Karpas-422 (cell line): Measurements from ENCODE around the gene RNASE1. TPM values are rescaled to one million over a fixed set of nuclear protein-coding genes. Genes with fewer than 3 reads are reported as not detected.

Experiments used
- DNase-seq: peaks from one replicate; pipeline ENCODE4 v3.0.0-alpha.2; 2015
- H2AFZ ChIP-seq: fragments of 200-600 bp; sonication (generic); 2 replicates; pipeline ENCODE4 v1.6.1; 2014; ENCODE audit warnings: antibody characterized with exemption, low read length, mixed read lengths
- H3K27ac ChIP-seq: fragments of 200-600 bp; sonication (generic); 2 replicates; pipeline ENCODE4 v1.5.1; 2014; ENCODE audit warnings: mild to moderate bottlenecking, low read length, moderate library complexity
- H3K27me3 ChIP-seq: fragments of 200-600 bp; sonication (generic); 2 replicates; pipeline ENCODE4 v1.6.1; 2014; ENCODE audit warnings: low read length, mixed read lengths
- H3K36me3 ChIP-seq: fragments of 200-600 bp; sonication (generic); 2 replicates; pipeline ENCODE4 v1.6.1; 2014; ENCODE audit warnings: low read length, mixed read lengths; ENCODE audit not compliant: insufficient read depth
- H3K4me1 ChIP-seq: fragments of 200-600 bp; sonication (generic); 2 replicates; pipeline ENCODE4 v1.6.1; 2014; ENCODE audit warnings: mild to moderate bottlenecking, low read length, mixed read lengths
- H3K4me2 ChIP-seq: fragments of 200-600 bp; sonication (generic); 2 replicates; pipeline ENCODE4 v1.6.1; 2014; ENCODE audit warnings: low read length, low read depth, mild to moderate bottlenecking; ENCODE audit not compliant: poor library complexity, severe bottlenecking
- H3K4me3 ChIP-seq: fragments of 200-600 bp; sonication (generic); 2 replicates; pipeline ENCODE4 v1.5.1; 2014; ENCODE audit warnings: mild to moderate bottlenecking, antibody characterized with exemption, low read length, mixed read lengths
- H3K79me2 ChIP-seq: fragments of 200-600 bp; sonication (generic); 2 replicates; pipeline ENCODE4 v1.6.1; 2014; ENCODE audit warnings: mild to moderate bottlenecking, low read length, mixed read lengths
- H3K9ac ChIP-seq: fragments of 200-600 bp; sonication (generic); 2 replicates; pipeline ENCODE4 v1.6.0; 2014; ENCODE audit warnings: low read length
- H3K9me2 ChIP-seq: fragments of 200-600 bp; sonication (generic), shearing (Covaris generic); replicated peaks from 2 replicates; pipeline ENCODE4 v1.6.0; 2014; ENCODE audit warnings: mild to moderate bottlenecking, low read length, moderate library complexity; ENCODE audit not compliant: insufficient read depth
- H3K9me3 ChIP-seq: fragments of 300-700, 200-600 bp; sonication (generic); 2 replicates; pipeline ENCODE4 v1.6.1; 2014; ENCODE audit warnings: low read length, mixed read lengths
- H4K20me1 ChIP-seq: fragments of 200-600 bp; sonication (generic); 2 replicates; pipeline ENCODE4 v1.6.1; 2014; ENCODE audit warnings: mild to moderate bottlenecking, antibody characterized with exemption, low read length, low read depth; ENCODE audit not compliant: insufficient read depth
- total RNA-seq: library from RNA; depleted of rRNA; stranded (reverse); fragments of >200 nt; shearing (Covaris generic); gene quantifications from 2 replicates; pipeline ENCODE4 v1.2.3, GENCODE V29; 2014; ENCODE audit warnings: low replicate concordance; rRNA removed

Gene RNASE1
- not detected in 2 replicates for total RNA-seq

DNA sequence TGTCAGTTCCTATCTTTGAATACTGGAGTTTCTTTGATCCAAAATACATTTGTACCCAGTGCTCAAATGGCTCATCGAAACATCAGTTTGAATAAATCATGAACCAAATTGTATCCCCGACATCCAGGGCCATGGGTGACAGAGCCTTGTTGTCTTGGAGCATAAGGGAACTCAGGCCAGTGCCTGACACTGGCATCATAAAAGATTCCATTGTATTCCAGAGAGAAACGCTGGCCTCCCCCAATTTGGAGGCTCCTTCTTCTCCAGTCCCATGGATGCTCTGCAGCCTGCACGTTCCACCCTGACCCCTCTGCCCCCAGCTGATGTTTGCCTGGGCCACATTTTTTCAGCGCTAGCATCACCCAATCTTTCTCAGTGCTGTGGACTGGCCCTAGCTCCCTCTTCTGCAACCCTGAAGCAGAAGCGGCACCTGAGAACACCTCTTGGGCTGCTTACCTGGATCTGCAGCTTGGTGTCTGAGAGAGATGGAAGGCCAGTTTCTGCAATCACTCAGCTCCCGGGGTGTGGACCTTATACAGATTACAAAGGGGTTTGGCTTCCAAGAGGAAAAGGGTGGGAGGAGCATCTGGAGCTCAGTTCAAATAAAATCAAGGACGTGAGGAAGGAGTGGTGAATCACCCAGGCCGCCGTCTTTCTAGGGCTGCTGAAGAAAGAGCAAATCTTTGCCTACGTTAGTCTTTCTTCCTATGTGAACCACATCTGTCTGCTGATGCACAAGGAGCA is at the start of gene RNASE1:
Gene RNASE1 (minus strand): TSS at position 504 of the 744 bp plus-strand sequence. CDS start 776 bp downstream, outside the sequence.
- Histone ChIP-seq H3K36me3 (no peaks in the 10 kb centered on the region), H3K9me2 (no peaks in the 10 kb centered on the region), H3K4me2 (no peak within 1 kb of the TSS), H3K4me1 (no peaks in the 10 kb centered on the region), H3K27ac (no peak within 1 kb of the TSS), H4K20me1 (no peaks in the 10 kb centered on the region), H3K9ac (no peak within 1 kb of the TSS), H3K4me3 (no peak within 1 kb of the TSS), H2AFZ (no peak within 1 kb of the TSS), H3K79me2 (no peaks in the 10 kb centered on the region), H3K9me3 (no peaks in the 10 kb centered on the region), H3K27me3 (0 out of 2 replicates have a peak, but pooled peaks cover 2% of the 10 kb centered on the region)
- DNase-seq, result no peak

DNA sequence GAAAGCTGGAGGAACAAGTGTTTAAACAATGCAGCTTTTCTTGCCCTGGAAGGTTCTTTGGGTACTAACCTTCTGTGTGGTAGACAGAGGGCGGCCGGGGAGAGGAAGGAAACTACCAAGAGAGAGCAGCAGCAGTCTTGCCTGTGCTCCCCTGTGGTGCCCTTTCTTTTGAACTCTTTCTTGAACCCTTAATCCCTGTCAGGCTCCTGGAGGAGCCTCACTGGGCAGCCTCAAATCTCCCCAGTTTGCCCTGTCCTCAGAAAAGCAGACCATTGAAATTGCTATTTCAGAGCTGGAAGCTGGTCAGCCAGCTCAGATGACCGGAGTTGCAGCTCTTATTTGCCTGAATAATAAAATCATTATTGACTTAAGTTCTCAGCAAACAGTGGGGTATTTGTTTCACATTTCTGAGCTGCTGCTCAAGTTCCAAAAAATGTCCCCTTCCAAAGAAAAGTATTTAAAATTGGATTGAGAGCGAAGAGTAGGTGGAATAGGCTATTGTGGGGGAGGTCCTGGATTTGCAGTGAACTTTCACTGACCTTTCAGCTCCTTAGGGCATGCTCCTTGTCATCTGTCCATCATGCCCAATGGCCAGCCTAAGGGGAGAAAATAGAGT is 46.4 kb upstream of the RNASE1 start:
- Histone ChIP-seq H3K4me1 (no peaks in the 10 kb centered on the region), H3K4me3 (no peak overlapping the region), H3K27ac (no peak overlapping the region), H3K36me3 (no peaks in the 10 kb centered on the region), H3K27me3 (no peaks in the 10 kb centered on the region), H3K79me2 (no peaks in the 10 kb centered on the region), H3K4me2 (no peak overlapping the region), H3K9ac (no peak overlapping the region), H2AFZ (no peak overlapping the region), H3K9me3 (no peaks in the 10 kb centered on the region), H4K20me1 (no peaks in the 10 kb centered on the region), H3K9me2 (no peaks in the 10 kb centered on the region)
- DNase-seq, result no peak

DNA sequence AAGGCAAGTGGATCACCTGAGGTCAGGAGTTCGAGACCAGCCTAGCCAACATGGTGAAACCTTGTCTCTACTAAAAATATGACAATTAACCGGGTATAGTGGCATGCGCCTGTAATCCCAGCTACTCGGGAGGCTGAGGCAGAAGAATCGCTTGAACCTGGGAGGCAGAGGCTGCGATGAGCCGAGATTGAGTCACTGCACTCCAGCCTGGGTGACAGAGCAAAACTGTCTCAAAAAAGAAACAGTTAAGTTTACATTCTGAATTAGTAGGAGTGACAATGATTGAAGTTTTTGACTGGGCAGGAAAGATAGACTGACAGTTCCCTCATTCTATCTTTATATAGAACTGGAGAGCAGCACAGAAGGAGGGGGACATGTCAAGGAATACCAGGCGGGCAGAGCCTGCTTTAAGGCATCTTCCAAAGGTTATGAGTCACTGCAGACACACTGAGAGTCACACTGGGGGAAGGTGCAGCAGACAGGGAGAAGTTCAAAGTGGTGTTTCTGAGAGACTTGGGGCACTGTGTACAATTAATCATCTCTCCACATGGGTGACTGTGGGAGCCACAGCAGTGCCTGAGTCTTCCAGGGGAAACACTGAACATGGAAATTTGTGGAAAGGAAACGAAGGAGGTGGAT is 45.8 kb upstream of the RNASE1 start:
- no peaks in the 10 kb centered on the region for H3K36me3 ChIP-seq
- H4K20me1 ChIP-seq, result no peaks in the 10 kb centered on the region
- no peaks in the 10 kb centered on the region for H3K4me1 ChIP-seq
- H3K79me2 ChIP-seq, result no peaks in the 10 kb centered on the region
- H3K4me3 ChIP-seq, result no peak overlapping the region
- no peak overlapping the region for H2AFZ ChIP-seq
- H3K27me3 ChIP-seq, result no peaks in the 10 kb centered on the region
- H3K9me2 ChIP-seq, result no peaks in the 10 kb centered on the region
- no peak overlapping the region for H3K4me2 ChIP-seq
- no peak overlapping the region for H3K9ac ChIP-seq
- no peak overlapping the region for H3K27ac ChIP-seq
- no peaks in the 10 kb centered on the region for H3K9me3 ChIP-seq
- DNase-seq, result no peak

DNA sequence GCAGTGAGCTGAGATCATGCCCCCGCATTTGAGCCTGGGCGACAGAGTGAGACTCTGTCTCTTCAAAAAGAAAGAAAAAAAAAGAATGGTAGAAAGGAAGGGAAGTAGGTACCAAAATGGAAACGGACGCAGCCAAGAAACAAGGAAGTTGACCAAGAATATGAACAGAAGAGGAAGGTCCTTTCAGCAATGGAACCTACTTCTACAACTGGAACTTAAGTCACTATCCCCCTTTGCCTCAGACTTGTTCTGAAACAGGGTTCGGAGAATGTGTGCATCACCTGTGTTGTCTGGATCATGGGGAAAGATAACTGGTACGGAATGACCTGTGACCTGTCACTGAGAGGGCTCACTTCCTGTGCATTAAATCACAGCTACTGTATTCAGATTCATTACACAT is 43.9 kb upstream of the RNASE1 start:
- H3K27me3 ChIP-seq, result no peaks in the 10 kb centered on the region
- H3K9me2 ChIP-seq, result no peaks in the 10 kb centered on the region
- no peaks in the 10 kb centered on the region for H3K9me3 ChIP-seq
- no peaks in the 10 kb centered on the region for H3K36me3 ChIP-seq
- H4K20me1 ChIP-seq, result no peaks in the 10 kb centered on the region
- no peak for DNase-seq
- no peak overlapping the region for H3K27ac ChIP-seq
- H3K4me3 ChIP-seq, result no peak overlapping the region
- H3K4me1 ChIP-seq, result no peaks in the 10 kb centered on the region
- H3K9ac ChIP-seq, result no peak overlapping the region
- H3K79me2 ChIP-seq, result no peaks in the 10 kb centered on the region
- H2AFZ ChIP-seq, result no peak overlapping the region
- no peak overlapping the region for H3K4me2 ChIP-seq

DNA sequence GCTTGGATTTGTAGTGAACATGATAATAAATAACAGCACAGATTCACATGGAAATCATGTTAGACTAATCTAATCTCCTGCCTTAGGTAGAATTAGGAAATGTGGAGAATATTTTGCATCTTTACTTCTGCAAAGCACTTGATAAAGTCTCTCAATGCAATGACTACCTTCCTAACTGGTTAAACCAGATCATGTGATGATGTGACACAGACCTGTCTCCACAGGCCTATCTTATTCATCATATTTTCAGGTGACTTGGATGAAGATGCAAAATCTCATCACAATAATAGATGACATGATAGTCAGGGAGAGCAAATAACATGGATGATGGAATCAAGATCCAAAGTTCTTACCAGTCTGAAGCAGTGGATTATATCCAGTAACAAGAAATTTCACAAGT is 38.5 kb upstream of the RNASE1 start:
- H3K27me3 ChIP-seq, result no peaks in the 10 kb centered on the region
- no peaks in the 10 kb centered on the region for H4K20me1 ChIP-seq
- H2AFZ ChIP-seq, result no peak overlapping the region
- no peak for DNase-seq
- H3K27ac ChIP-seq, result no peak overlapping the region
- no peaks in the 10 kb centered on the region for H3K79me2 ChIP-seq
- H3K9ac ChIP-seq, result no peak overlapping the region
- H3K9me3 ChIP-seq, result no peaks in the 10 kb centered on the region
- H3K36me3 ChIP-seq, result no peaks in the 10 kb centered on the region
- no peak overlapping the region for H3K4me2 ChIP-seq
- no peak overlapping the region for H3K4me3 ChIP-seq
- H3K4me1 ChIP-seq, result no peaks in the 10 kb centered on the region
- no peaks in the 10 kb centered on the region for H3K9me2 ChIP-seq

DNA sequence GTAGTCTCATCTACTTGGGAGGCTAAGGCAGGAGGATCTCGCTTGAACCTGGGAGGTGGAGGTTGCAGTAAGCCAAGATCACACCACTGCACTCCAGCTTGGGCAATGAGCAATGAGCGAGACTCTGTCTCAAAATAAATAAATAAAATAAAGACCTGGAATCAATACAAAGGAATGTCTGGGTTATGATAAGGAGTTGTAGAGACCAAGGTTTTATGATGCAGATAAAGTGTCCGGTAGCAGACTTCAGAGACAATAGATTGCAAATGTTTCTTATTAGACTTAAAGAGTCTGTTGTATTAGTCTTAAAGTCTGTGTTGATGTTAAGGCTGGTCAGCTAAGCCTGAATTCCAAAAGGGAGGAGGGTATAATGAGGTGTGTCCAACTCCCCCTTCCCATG is 35.2 kb upstream of the RNASE1 start:
- Histone ChIP-seq H3K27ac (no peak overlapping the region), H3K27me3 (no peaks in the 10 kb centered on the region), H3K36me3 (no peaks in the 10 kb centered on the region), H3K9ac (no peak overlapping the region), H4K20me1 (no peaks in the 10 kb centered on the region), H2AFZ (no peak overlapping the region), H3K9me2 (no peaks in the 10 kb centered on the region), H3K4me1 (no peaks in the 10 kb centered on the region), H3K9me3 (no peaks in the 10 kb centered on the region), H3K79me2 (no peaks in the 10 kb centered on the region), H3K4me3 (no peak overlapping the region), H3K4me2 (no peak overlapping the region)
- no peak for DNase-seq

DNA sequence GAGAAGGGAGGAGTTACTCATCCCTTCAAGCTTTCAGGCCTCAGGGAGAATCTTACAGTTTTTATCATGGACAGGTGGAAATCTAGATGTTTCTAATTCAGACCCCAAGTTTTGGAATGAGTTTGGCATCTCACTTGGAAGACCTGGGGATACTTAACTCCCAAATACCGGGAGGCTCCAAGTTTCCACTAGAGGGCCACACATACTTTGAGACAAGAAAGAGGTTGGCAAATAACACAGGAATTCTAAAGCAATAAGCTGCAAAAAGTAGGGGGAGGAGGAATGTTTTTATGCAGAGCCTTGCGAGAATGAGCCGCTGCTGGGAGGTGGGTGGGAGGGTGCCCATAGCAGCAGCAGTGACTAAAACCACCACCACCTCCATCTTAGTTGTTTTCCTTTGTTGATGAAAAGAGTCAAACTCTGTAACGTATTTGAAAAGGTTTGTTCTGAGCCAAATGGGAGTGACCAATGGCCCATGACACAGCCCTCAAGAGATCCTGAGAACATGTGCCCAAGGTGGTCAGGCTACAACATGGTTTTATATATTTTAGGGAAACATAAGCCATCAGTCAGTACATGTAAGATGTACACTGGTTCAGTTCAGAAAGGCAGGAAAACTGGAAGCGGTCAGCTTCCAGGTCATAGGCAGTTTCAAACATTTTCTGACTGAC is 34.2 kb upstream of the RNASE1 start:
- H2AFZ ChIP-seq, result no peak overlapping the region
- H3K4me3 ChIP-seq, result no peak overlapping the region
- no peak overlapping the region for H3K9ac ChIP-seq
- DNase-seq, result no peak
- no peak overlapping the region for H3K4me2 ChIP-seq
- H3K9me3 ChIP-seq, result no peaks in the 10 kb centered on the region
- no peaks in the 10 kb centered on the region for H3K9me2 ChIP-seq
- no peaks in the 10 kb centered on the region for H3K79me2 ChIP-seq
- no peaks in the 10 kb centered on the region for H4K20me1 ChIP-seq
- H3K4me1 ChIP-seq, result no peaks in the 10 kb centered on the region
- H3K36me3 ChIP-seq, result no peaks in the 10 kb centered on the region
- no peaks in the 10 kb centered on the region for H3K27me3 ChIP-seq
- H3K27ac ChIP-seq, result no peak overlapping the region

DNA sequence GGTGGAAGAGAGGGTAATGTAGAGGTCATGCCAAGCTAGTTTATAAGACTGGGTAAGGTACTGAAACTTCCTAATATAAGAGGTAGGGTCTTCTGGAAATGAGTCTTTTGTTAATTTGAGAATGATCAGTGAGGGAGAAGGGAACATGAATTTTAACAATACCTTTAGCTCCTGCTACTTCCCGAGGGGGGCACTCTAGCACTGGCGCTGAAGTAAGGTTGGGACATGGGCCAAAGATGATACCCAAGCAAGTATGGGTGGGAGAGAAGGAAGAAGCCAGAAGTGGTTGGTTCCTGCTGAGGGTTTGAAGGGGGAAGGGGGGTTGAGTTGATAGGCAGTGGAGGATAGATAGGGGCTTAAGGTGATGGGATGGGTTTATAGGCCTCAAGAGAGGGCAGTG is 32.3 kb upstream of the RNASE1 start:
- H3K36me3 ChIP-seq, result no peaks in the 10 kb centered on the region
- H3K4me2 ChIP-seq, result no peak overlapping the region
- no peaks in the 10 kb centered on the region for H3K9me3 ChIP-seq
- no peak overlapping the region for H3K27ac ChIP-seq
- DNase-seq, result peak; percentile 45
- no peaks in the 10 kb centered on the region for H3K79me2 ChIP-seq
- H3K4me3 ChIP-seq, result no peak overlapping the region
- no peak overlapping the region for H2AFZ ChIP-seq
- H3K4me1 ChIP-seq, result no peaks in the 10 kb centered on the region
- H3K9ac ChIP-seq, result no peak overlapping the region
- no peaks in the 10 kb centered on the region for H4K20me1 ChIP-seq
- no peaks in the 10 kb centered on the region for H3K27me3 ChIP-seq
- H3K9me2 ChIP-seq, result no peaks in the 10 kb centered on the region
